GM19351 (cell line): ENCODE measurements around the gene MT2A.

Experiments used
- ATAC-seq: cut with Tn5 transposase; IDR thresholded peaks from one replicate; pipeline ENCODE4 v1.9.1; 2021; ENCODE audit warnings: mild to moderate bottlenecking, moderate library complexity; ENCODE audit not compliant: unreplicated experiment

Gene MT2A

DNA sequence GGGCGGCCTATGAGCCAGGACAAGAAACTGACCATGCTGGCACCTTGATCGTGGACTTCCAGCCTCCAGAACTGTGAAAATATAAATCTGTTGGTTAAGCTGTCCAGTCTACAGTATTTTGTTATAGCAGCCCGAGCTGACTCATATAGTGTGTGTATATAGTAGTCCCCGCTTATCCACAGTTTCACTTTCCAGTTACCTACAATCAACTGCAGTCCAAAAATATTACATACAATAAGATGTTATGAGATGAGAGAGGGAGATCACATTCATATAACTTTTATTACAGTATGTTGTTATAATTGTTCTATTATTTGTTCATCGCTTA is 14.1 kb upstream of the MT2A start:
- no peak for ATAC-seq

DNA sequence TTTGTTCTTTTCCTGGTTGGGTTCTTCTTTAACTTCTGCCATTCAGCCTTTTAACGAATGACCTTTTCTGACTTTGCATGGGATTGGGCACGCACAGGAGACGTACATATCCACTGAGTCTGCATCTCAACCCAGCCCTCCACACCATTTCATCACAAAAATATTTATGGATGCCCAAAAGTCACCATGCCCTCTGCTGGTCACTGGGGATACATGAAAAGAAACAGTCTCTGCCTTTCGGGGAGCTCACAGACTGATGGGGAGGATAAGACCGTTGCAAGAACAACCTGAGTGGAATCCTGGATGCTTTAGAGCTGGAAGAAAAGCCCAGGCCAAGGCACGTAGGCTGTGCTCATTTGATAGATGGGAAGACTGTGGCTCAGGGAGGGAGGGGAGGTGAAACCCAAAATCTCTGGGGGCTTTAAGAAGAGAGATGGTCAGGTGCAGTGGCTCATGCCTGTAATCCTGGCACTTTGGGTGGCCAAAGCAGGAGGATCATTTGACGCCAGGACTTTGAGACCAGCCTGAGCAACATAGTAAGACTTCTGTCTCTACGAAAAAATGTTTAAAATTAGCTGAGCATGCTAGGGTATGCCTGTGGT is 7.9 kb upstream of the MT2A start:
- no peak for ATAC-seq

DNA sequence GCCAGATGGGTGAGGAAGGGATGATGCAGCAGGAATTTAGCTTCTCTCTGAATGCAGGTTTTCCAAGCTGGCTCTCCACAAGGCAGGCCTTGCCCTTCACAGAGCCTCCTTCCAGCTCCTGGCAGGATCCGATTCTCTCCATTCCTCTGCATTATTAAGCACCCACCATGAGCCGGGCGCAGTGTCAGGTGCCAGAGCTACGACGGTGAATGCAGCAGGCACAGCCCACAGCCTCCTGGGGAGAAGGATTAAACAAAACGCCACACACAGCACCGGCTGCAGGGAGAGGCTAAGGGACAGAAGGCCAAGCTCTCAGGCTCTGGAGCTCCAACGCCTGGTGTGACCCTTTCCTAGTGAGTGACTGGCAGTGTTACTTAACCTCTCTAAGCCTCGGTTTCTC is 7.1 kb upstream of the MT2A start:
- no peak for ATAC-seq

DNA sequence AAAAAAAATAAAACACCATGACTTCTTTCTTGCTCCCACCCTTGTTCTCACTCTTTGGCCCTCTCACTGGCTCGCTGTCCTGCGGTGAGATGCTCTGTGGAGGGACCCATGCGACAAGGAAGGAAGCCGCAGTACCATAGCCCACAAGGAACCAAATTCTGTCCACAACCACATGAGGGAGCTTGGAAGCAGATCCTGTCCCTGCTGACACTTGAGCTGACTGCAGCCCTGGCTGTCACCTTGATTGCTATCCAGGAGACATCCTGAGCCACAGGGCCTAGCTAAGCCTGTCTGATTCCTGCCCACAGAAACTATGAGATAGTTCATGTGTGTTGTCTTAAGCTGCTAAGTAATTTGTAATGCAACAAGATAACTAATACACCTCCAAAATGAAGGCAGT is 4.8 kb upstream of the MT2A start:
- no peak for ATAC-seq

DNA sequence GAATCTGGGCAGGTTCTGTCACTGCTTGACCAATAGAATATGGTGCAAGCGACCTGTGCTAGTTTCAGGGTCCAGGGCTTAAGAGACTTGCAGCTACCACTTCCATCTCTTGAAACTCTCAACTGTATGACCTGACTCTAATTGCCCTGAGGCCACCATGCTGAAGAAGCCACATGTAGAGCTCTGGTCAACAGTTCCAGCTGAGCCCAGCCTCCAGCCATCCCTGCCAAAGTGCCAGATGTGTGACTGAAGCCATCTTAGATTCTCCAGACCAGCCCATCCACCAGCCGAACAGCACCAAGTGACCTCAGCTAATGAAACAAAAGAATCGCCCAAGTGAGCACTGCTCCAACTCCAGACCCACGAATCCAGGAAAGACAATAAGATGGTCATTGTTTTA is 3.4 kb upstream of the MT2A start:
- ATAC-seq, result no peak

DNA sequence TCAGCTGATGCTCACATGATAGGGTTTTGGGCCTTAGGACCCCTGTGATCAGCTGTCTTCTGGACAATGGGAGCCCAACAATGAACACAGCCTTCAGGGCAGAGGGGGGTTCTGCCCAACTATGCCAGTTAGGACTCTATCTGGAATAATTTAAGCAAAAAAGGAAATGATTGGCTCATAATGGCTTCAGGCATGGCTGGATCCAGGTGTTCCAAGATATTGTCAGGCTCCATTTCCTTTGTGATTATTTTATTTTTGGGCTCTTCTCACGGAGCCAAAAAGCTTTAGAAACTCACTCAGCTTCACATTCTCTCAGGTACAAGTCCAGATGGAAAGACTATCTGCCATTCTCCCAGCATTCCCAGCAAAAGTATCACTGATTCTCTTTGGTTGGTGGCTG is 2.9 kb upstream of the MT2A start:
- no peak for ATAC-seq

DNA sequence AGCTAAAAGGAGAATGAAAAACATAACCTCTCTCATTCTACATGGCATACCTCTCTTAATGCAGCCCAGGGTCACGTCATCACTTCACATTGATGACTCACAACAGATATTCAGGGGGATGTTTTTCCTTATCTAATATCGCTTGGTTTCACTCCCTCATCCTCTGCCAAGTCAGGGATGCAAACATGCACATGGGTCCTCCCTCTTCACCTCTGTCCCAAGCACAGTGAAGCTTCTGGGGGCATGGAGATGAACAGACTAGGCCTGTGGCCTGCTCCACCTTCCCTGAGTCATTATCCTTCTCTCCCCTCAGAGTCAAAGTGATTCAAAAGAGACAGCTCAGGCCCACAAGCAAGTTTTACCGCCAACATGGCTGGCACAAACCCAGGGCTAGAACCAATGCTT is 2.3 kb upstream of the MT2A start:
- ATAC-seq, result no peak

DNA sequence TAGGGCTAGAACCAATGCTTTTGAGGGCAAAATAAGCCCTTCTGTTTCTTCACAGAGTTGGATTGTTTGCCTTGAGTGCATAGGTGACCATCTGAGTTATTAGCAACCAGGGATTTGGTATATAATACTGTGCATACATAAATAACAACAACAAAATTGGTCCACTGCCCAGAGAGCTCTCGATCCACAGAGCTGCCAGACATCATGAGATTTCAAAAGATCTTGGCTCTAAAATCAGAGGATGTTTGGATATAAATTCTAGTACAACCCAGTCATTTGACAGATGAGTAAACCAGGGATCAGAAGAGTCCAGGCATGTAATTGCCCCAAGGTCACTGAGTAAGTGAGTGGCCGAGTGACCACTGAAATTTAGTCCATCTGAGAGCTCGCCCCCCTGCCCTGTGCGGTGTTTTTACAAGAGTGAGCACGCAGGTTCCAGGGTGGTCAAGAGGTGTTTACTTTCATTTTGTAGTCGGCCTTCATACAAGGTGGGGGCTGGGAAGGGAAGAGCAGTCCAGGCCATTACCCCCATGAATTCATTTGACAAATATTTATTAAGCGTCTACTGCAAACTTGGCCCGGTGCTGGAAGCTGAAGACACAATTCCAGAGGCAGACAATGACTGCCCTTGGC is 1.8 kb upstream of the MT2A start:
- ATAC-seq, result no peak

DNA sequence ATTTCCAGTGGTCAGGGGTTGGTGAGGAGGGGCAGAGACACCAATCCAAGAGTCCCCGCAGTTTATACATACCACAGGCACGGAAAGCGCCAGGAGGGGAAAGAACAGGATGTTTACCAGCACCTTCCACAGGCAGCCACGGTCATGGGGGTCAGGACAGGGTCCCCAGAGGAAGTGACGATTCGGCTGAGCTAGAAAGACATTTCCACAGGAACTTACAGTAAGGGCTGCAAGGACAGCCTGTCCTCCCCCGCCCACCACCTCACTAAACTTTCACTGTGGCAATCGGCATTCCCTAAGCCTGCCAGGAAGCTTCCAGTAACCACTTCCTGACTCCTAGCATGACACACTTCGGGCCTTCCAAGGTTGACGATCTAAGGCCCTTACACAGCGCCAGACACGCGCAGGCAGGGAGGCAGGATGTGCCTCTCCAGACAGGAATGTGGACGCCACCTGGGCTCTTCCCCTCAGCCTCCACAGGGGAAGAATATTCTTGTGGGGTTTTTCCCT is 1.2 kb upstream of the MT2A start:
- ATAC-seq, result no peak

DNA sequence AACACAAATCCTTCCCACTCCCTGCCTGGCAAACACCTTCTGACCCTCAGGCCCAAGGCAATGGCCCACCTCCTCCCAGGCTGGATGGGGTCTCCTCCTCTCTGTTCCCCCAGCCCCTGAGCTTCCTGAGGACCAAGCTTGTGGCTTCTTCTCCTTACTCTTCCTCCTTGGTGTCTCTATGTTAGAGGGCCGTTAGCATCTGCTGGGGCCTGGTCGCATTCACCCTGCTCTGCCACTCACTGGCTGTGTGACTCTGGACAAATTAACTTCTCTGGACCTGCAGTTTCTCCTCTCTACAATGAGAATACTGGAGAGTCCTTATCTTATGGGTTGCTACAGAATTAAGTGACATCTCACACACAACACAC is 725 bp upstream of the MT2A start:
- ATAC-seq, result no peak

DNA sequence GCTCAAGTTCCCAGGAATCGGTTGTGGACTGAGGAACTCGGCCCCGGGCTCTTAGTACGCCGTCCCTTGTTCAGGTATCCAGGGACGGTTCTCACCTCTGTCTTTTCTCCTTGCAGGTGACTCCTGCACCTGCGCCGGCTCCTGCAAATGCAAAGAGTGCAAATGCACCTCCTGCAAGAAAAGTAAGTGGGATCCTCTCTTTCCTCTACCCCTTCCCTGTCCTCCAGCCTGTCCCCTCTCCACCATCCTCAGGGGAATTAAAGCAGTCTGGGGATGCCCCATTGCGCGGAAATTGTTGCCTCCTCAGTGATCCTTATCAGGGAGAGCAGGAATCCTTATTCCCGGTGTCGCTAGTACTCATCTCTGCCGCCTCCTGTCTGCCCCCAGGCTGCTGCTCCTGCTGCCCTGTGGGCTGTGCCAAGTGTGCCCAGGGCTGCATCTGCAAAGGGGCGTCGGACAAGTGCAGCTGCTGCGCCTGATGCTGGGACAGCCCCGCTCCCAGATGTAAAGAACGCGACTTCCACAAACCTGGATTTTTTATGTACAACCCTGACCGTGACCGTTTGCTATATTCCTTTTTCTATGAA is 585 bp downstream of the MT2A start:
- ATAC-seq, result no peak

DNA sequence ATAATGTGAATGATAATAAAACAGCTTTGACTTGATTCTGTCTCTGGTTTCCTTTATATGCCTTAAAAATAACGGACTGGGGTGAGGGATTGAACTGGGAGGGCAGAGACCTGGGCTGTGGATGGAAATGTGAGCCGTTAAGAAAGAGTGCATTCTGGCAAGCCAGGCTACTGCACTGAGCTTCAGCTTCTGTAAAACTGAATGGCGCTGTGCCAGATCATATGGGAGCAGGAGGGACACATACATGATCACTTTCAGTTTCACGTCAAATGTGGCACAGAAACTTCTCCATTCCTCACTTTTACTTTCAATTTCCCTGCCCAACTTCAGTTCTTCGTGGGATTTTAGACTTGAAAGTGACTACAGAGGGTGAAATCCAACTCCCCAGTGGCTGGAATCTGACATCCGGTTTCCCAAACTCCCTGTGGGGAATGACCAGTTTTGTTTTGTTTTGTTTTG is 1.1 kb downstream of the MT2A start:
- ATAC-seq, result peak; percentile 48

DNA sequence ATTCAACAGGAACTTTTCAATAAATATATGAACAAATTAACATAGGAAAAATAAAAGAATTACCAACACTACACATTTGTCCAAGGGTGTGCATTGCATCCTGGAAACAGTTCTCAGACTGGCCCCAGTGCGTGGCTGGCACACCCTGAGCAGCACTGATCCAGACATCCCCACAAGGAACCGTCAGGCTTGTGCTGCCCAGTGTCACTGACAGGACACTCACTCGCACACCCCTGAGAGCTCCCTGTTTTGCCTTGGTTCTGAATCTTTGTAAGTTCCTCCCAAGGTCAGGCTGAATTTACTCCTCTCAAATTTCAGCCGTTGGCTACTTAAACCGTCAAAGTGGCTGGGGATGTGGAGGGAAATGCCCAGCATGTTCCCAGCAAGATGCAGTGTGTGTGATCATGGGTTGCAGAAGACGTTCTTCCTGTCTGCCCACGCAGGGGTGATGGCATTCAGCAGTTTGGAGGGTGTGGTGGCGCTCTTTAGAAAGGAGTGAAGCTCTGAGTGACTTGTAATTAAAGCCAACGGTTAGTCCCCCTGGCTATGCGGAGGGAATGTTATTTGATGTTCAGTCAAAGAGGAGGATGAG is 1.7 kb downstream of the MT2A start:
- no peak for ATAC-seq

DNA sequence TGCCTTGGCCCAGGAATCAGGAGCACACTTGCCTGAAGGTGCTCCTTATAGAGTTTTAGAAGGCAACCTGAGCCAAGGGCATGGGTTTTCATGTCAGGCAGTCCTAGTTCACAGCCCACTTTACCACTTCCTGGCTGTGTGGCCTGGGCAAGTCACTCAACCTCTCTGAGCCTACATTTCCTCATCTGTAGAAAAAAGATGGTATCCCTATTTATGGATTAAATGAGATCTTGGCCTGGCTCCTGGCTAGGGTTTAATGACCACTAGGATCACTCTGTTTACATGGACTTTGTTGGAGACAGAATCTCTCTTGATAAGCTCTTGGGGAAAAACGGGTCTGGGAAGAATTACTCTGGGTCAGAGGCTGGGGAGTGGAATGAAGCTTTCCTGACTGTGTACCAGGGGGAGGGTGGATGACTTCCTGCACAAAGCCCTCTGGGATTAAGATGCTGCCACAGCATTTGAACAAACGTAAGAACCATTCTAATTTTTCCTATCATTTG is 2.3 kb downstream of the MT2A start:
- no peak for ATAC-seq

DNA sequence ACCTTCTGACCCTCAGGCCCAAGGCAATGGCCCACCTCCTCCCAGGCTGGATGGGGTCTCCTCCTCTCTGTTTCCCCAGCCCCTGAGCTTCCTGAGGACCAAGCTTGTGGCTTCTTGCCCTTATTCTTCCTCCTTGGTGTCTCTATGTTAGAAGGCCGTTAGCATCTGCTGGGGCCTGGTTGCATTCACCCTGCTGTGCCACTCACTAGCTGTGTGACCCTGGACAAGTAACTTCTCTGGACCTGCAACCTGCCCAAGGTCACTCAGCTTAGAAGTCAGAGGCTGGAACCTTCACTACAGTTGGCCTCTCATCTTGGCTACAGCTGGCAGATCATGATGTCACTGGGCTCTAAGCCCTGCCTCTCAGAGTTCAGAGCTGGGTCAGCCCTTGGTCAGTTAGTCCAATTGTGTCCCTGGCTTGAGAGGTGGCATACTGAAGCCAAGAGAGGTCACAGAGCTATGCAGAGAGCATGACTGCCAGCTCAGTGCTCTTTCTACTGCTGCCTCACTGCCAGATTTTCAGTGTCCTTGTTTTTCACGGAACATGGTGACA is 3.0 kb downstream of the MT2A start:
- no peak for ATAC-seq

DNA sequence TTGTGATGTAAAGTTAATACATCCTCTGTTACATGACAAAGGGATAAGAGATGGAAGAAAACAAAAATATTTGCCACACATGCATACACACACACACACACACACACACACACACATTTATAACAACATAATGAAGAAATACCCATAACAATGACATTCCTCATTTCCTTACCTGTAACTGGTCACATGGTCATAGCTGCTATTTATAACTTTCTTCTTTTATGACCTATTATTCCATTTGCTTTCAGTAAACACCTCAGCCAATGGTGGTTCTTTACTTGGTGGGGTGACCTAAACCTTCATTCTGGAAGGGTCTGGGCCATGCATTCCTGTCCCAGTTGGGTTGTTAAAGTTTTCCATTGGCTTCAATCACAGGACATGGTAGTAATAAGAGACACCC is 5.3 kb downstream of the MT2A start:
- ATAC-seq, result no peak

DNA sequence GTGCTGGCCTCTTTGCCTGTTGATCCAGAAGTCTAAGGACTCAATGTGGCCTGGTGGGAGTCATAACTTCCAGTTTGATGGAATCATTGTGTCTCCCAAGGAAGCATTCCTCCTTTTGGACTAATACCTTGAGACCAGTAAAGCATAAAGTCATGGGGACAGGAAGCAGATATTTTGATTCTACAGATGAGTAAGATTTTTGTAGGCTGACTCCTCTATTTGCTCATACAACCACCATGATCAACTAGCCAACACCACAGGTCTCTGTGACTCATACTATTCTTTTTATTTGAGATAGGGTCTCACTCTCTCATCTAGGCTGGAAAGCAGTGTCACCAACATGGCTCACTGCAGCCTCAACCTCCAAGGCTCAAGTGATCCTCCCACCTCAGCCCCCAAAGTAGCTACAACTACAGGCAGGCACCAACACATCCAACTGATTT is 6.2 kb downstream of the MT2A start:
- no peak for ATAC-seq

DNA sequence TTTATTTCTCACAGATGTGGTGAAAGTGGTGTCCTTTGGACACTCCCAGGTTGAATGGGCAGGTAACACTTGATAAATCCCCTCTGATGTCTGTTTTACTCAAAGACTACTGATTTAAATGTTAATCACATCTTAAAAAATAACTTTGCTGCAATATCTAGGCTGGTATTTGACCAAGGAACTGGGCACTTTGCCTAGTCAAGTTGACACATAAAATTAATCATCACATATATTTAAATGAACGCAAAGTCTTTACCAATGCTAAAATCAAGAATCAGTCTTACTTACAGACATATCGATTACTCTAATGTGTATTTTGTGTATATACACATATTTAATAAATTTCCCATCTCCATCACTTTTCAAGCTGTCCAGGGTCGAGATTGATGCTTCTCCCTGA is 7.0 kb downstream of the MT2A start:
- ATAC-seq, result no peak

DNA sequence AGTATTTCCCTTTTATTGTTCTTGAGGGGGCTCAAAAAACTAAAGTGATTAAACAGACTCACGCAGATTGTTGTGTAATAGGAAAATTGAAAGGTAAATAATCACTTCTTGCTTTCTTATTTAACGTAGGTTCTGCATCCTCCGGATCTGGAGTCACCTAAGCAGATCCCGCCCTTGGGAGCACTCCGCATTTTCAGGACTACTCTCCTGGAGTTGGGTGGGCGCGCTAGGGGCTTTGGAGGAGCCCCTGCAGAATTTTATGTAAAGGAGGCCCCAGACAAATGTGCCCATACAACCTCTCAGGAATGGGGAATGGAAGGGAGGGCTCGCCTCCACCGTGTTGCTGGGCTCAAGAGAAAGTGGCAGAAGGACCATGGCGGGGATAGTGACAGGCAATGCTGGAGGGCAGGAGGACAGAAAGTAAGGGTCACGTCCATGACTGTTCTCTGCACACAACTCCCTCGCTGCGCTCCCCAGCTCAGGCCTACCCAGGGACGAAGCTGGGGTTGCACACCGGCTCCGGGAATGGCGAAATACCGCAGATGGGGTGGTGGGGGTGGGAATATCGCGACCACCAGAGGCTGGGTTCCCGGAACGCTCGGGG is 8.3 kb downstream of the MT2A start:
- no peak for ATAC-seq

DNA sequence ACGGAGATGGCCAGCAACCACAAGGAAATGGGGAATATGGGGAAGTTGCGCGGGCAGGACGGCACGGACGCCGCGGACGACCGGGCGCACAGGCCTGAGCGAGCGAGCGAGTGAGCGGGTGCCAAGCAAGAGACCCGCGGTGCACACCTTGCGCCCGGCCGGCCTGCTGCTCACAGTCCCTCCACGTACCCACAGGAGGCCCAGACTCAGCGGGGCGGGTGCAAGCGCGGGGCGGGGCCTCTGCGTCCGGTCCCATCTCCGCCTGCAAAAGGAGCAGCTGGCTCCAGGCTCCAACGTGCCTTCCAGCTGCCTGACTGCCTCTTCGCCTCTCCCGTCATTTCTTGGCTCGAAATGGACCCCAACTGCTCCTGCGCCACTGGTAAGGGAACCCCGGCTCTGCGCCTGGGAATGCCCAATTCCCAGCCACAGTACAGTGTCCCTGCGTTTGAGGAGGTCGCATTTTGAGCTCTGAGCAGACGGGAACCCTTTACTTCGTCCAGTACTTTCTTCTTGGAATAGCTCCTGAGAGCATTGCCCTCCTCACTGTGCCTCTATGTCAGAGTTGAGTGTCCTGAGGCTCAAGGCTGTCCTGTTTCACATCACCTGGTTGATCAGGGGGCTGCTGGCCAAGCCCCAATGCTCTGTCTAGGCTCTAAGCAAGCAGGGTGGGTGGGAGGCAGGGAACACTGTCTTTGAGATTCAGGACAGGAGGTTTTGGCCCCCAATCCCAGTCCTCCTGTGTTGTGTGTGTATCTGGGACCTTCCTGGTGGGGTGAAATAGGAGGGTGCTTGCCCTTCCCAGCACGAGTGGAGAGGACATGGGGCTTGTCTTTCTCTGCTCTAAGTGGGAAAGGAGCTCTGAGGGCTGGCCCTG is 9.1 kb downstream of the MT2A start:
- no peak for ATAC-seq
